Thoracic aorta (tissue), 2 donors: ENCODE data around the gene FOXP2. TPM values are rescaled to one million over a fixed set of nuclear protein-coding genes. Genes with fewer than 3 reads are reported as not detected.

Experiments used
- ATAC-seq: fragments of 150-250 bp; one replicate; pipeline ENCODE4 v1.8.0; 2017; ENCODE audit warnings: low read depth; ENCODE audit not compliant: insufficient number of reproducible peaks, low FRiP score
- DNase-seq: peaks from one replicate; pipeline ENCODE4 v3.0.0-alpha.2; 2020; ENCODE audit warnings: low spot score
- H3K27ac ChIP-seq, 2 donors: fragments of 200-600 bp; sonication (generic); 1 replicate in 1 of 2; 2 replicates in 1 of 2; pipeline ENCODE4 v1.5.1; 2016; ENCODE audit warnings: mild to moderate bottlenecking in 2 of 2, moderate library complexity in 2 of 2
- H3K27me3 ChIP-seq: fragments of 200-600 bp; sonication (generic); replicated peaks from 2 replicates; pipeline ENCODE4 v1.6.0; 2016; ENCODE audit warnings: mild to moderate bottlenecking; ENCODE audit not compliant: insufficient read depth
- H3K36me3 ChIP-seq: fragments of 200-600 bp; sonication (generic); one replicate; pipeline ENCODE4 v1.5.1; 2016
- H3K4me1 ChIP-seq, 2 donors: fragments of 200-600 bp; sonication (generic); 1 replicate in 1 of 2; 2 replicates in 1 of 2; pipeline versions ENCODE4 v1.5.1 to v1.6.0; 2016; ENCODE audit warnings: low read depth in 2 of 2, mild to moderate bottlenecking in 1 of 2; ENCODE audit not compliant: control insufficient read depth in 1 of 2
- H3K4me3 ChIP-seq: fragments of 200-600 bp; sonication (generic); 2 replicates; pipeline ENCODE4 v1.5.1; 2016; ENCODE audit warnings: mild to moderate bottlenecking
- H3K9me3 ChIP-seq: fragments of 200-600 bp; sonication (generic); 2 replicates; pipeline ENCODE4 v1.5.1; 2016
- CTCF ChIP-seq: fragments of 200-600 bp; sonication (generic); IDR thresholded peaks from one replicate; pipeline ENCODE4 v1.5.1; 2019; ENCODE audit warnings: antibody characterized with exemption
- total RNA-seq, 2 donors: library from RNA; depleted of rRNA; stranded (reverse); fragments of >200 nt; gene quantifications; one replicate each; pipeline versions ENCODE4 v1.1.0 to v1.2.3, GENCODE V29; 2016

Gene FOXP2
- total RNA-seq, 2 donors from 2014 or later: 16.7 to 17.6 TPM

GRCh38 chr7:114645451-114645850 lies 230.8 kb downstream of the FOXP2 start:
- ATAC-seq (no peak), DNase-seq (no peak)
- Histone ChIP-seq H3K27ac (no peak overlapping the region), H3K27me3 (no peaks in the 10 kb centered on the region), H3K9me3 (no peaks in the 10 kb centered on the region), H3K4me1 (no peaks in the 10 kb centered on the region), H3K4me3 (no peak overlapping the region), H3K36me3 (no peaks in the 10 kb centered on the region)
- no peak for TF ChIP-seq CTCF

- Histone ChIP-seq H3K4me3 (no peak overlapping the region), H3K27me3 (no peaks in the 10 kb centered on the region), H3K9me3 (no peaks in the 10 kb centered on the region), H3K4me1 (no peaks in the 10 kb centered on the region), H3K27ac (no peak overlapping the region), H3K36me3 (no peaks in the 10 kb centered on the region)
- ATAC-seq: no peak
- no peak for TF ChIP-seq CTCF
- no peak for DNase-seq
These were observed 232.9 kb downstream of the FOXP2 start for GRCh38 chr7:114647518-114647917.

GRCh38 chr7:114648117-114648516 lies 233.5 kb downstream of the FOXP2 start:
- no peak for DNase-seq
- ATAC-seq: no peak
- no peak for TF ChIP-seq CTCF
- Histone ChIP-seq H3K27me3 (no peaks in the 10 kb centered on the region), H3K36me3 (no peaks in the 10 kb centered on the region), H3K9me3 (no peaks in the 10 kb centered on the region), H3K27ac (no peak overlapping the region), H3K4me1 (peaks cover 0 to under 1% of the 10 kb centered on the region in 2 donors), H3K4me3 (no peak overlapping the region)

GRCh38 chr7:114648680-114649079 lies 234.1 kb downstream of the FOXP2 start:
- H3K4me1 ChIP-seq: peaks cover 0 to 4% of the 10 kb centered on the region in 2 donors
- no peaks in the 10 kb centered on the region for H3K9me3 ChIP-seq
- ATAC-seq (no peak), DNase-seq (no peak)
- TF ChIP-seq CTCF: no peak
- H3K27me3 ChIP-seq: no peaks in the 10 kb centered on the region
- no peak overlapping the region for H3K4me3 ChIP-seq
- H3K36me3 ChIP-seq: no peaks in the 10 kb centered on the region
- no peak overlapping the region for H3K27ac ChIP-seq

- H3K4me3 ChIP-seq: no peak overlapping the region
- no peaks in the 10 kb centered on the region for H3K9me3 ChIP-seq
- H3K36me3 ChIP-seq: no peaks in the 10 kb centered on the region
- no peak for ATAC-seq
- H3K27ac ChIP-seq: no peak overlapping the region
- H3K27me3 ChIP-seq: no peaks in the 10 kb centered on the region
- no peak for TF ChIP-seq CTCF
- H3K4me1 ChIP-seq: peaks cover 0 to 4% of the 10 kb centered on the region in 2 donors
- DNase-seq: no peak
These were observed 235.1 kb downstream of the FOXP2 start for GRCh38 chr7:114649689-114650088.
